GM12873 (cell line): ENCODE measurements around the gene TSPAN5.

Source experiments
- CTCF ChIP-seq: IDR thresholded peaks from 2 replicates; pipeline ENCODE4 v1.5.1; 2012; ENCODE audit warnings: low read depth, mild to moderate bottlenecking, moderate library complexity, low read length, control low read depth; ENCODE audit not compliant: insufficient read depth; ENCODE audit errors: missing control alignments

Gene TSPAN5

GRCh38 chr4:98583265-98583664 is 75.1 kb downstream of the TSPAN5 start:
- TF ChIP-seq CTCF: no peak

DNA sequence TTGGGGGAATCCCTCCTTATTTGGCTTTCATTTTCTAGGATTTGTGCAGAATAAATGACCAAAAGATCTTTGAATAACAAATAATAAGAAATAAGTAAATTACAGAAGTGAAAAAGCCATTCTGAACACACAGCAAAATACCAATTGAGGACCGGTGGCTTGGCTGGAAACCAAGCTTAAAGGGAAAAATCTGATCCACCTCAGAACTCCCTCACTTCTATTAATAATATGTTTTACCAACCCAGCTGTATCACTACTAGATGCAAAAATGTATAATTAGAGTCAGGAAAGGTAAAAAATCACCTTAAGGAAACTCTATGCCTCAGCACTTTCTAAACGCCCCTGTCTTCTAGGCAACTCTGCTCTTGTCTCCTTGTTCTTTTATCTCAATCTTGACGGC is 77.3 kb downstream of the TSPAN5 start:
- no peak for TF ChIP-seq CTCF

- TF ChIP-seq CTCF: no peak
Measured at GRCh38 chr4:98577956-98578355, 80.5 kb downstream of the TSPAN5 start.

DNA sequence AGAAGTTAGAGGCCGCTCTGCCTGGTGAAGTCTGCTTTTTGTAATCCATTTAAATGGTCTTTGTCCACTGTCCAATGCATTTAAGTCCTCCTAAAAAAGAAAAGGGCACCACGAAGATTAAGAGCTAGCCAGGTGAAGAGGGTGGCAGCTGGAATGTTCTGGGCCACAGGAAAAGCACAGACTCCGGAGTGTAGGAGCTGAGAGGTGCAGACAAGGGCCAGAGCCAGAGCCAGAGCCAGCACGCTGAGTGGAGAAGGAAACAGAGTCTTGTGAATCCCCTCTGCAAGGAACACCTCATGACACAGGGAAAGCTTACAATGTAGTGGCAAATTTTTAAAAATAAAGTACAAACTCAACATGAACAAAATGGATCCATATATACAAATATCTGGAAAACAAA is 83.6 kb downstream of the TSPAN5 start:
- no peak for TF ChIP-seq CTCF

- TF ChIP-seq CTCF: no peak
Measured at GRCh38 chr4:98573791-98574190, 84.6 kb downstream of the TSPAN5 start.

DNA sequence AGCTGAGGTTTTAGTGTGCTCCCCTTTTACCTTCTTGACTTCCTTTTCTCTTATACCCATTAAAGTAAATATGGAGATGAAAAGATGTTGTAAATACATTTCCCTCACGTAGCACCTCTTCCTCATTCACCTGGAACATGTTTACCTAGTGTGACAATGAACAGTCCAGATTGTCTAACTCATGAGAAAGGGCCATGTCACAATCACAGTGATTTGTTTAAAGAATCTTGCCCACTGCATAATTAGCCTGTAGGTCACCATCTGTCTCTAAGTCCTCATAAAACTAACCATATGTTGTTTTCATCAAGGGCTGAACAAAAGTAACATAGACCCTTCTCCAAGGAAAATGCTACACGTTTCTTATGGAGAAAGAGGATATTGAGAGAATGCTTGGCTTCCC is 85.7 kb downstream of the TSPAN5 start:
- no peak for TF ChIP-seq CTCF

GRCh38 chr4:98571161-98571786 is 87.1 kb downstream of the TSPAN5 start:
- no peak for TF ChIP-seq CTCF
